GM12872 (cell line): ENCODE measurements around the gene MAPK1IP1L.

Source experiments
- CTCF ChIP-seq: IDR thresholded peaks from 3 replicates; pipeline ENCODE4 v1.5.1; 2011; ENCODE audit warnings: low read depth, mild to moderate bottlenecking, low read length, moderate library complexity; ENCODE audit not compliant: insufficient read depth

MAPK1IP1L gene

DNA sequence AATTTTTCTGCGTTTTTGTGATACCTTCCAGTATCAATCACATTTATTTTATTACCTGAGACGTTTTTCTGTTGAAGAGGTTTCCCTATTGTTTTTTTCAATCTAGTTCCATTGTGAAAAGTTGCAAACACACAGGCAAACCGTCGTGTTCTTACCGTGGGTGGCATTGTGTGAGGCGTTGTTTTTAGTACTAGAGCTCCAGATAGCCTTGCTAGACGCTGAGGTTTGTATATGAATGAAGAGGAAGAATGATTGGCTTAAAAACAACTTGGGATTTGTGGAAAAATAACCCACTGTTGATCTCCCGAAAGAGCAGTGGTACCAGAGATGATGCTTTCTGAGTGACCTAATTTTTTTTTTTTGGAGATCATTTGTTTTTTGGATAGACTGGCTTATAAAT, 23.4 kb upstream of the MAPK1IP1L start:
- TF ChIP-seq CTCF = no peak

GRCh38 chr14:55028476-55028875, 23.0 kb upstream of the MAPK1IP1L start:
- TF ChIP-seq CTCF = no peak

DNA sequence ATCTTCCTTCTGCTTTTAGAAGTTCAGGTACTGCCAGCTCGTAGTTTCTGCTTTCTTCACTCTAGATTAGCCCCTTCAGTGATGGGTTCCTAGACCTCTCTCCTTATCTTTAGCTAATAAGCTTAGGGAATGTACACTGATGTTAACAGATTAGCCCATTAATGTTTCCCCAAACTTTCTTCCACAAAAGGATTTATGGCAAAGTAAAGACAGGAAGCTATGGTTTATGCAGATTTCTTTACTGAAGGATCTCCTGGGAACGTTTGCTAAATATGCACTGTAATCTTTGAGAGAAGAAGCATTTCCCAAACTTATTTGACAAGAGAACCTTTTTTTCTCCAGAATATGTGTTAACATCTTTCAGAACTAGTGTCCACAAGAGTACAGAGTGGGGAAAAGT, 20.3 kb upstream of the MAPK1IP1L start:
- TF ChIP-seq CTCF = no peak

- TF ChIP-seq CTCF = no peak
These were observed 12.7 kb upstream of the MAPK1IP1L start for GRCh38 chr14:55038708-55039107.

GRCh38 chr14:55043528-55043927, 7.9 kb upstream of the MAPK1IP1L start:
- TF ChIP-seq CTCF = no peak

DNA sequence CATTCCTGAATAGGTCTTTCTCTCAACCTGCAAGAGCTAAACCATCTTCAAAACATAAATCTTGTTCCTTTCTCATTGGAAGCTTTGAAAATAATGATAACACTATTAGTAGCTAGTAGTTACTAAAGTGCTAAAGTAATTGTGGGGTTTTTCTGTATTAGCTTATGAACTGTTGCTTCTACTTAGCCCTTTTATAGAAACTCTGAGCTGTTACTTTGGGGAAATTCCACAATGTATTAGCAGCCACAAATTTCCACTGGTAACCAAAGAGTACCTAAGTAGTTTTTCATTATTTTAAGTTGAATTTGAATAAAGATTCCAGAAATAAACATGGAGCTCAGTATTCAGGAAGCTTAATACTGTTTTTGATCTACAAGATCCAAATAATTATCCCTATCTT, 6.4 kb upstream of the MAPK1IP1L start:
- TF ChIP-seq CTCF = no peak

DNA sequence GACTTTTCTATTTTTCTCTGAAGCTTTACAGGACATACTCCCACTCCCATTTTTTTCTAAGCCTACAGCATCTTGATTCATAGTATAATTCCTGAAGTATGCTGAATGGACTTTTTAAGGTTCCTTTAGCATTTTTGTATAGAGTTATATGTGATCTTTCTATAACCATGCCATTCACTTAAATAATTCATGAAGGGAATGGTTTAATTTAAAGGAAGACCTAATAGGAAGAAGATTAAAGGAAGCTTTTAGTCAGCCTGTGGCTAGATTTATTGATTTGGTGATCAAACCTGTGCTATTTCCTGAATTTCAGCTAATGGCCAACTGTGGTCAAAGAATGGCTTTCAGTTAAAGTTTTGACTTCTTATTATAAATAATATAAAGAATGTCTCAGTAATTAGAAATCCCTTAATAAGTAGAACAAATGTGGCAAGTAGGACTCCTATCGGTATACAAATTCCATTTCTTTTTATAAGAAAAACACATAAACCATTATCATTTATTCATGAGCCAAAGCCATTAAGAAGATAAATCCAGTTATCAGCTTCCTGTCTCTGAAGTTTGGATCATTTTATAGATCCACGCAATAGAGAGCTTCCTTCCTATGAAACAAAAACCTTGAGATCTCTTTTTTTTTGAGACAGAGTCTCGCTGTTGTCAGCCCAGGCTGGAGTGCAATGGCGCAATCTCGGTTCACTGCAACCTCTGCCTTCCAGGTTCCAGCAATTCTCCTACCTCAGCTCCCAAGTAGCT, 4.0 kb upstream of the MAPK1IP1L start:
- TF ChIP-seq CTCF = no peak
